HTR-8/SVneo (cell line): ENCODE results near the gene DARS1.
A peak's percentile ranks its signal among the peaks of the same experiment; 100 is the strongest.
"Not testable (repeated sequence)": the region's sequence is repeated elsewhere in the genome, so short reads cannot be mapped to it uniquely, and the experiment has no call there.

ENCODE experiments used
- DNase-seq: peaks from one replicate; pipeline ENCODE4 v3.0.0; 2011; ENCODE audit warnings: low spot score, mixed read lengths; ENCODE audit not compliant: insufficient read length
- FAIRE-seq: peaks from 2 replicates; lab custom pipeline; 2011; peaks lifted over from hg19 to GRCh38; lab: Jason Lieb, UNC

Gene DARS1

DNA sequence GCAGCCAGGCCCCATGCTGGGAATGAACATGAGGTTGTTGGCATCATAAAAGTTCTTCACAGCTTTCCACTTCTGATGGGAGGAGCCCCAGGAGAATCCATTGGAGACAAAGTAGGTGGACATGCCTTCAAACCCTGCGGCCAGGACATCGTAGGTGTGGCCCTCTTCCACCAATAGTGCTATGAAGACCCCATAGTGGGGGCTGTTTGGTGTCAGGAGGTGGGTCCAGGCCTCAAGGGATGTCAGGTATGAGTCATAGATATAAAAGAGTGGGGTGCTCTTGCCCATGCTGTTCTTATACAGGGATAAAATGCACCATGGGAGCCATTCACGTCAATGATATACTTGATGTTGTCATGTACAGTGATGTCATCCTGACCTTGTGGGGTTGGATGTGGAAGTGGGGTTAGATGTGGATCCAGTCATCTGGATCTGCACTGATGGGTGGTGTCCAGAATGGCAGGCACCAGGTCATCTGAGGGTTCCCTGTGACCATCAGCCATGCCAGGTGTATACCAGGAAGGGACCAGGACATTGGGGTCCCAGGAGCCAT lies 87.1 kb downstream of the DARS1 start:
- DNase-seq (no peak), FAIRE-seq (no peak)

DNA sequence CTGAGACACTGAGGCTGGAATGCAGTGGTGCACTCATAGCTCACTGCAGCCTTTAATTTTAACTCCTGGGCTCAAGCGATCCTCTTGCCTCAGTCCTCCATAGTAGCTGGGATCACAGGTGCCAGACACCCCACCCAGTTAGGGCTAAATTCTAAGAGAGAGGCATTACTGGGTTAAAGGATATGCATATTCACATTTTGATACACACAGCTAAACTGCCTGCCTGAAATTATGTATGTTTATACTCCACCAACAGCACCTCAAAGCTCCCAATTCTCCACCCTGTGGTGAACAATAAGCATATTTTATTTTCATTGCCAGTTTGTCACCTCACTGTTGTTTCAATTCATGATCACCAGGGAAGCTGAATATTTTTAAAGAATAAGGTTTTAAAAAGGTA lies 90.5 kb downstream of the DARS1 start:
- FAIRE-seq = no peak
- no peak for DNase-seq

DNA sequence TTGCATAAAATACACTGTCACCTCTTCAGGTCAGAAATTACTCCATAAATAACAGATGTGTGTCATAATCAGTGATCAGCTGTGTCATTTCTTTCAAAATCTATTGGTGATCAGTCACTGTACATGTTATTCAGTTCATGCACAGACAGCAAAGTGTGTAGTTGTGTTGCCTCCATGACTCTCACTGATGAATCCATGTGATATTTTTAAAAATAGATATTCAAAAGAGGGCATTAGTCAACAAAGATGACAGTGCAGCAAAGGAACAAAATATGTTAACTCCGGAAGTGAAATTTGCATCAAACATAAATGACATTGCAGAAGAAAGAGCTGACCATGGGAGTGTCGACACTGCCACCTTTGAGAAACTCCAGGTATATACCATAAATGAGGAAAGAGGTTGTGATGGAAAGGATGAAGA lies 92.0 kb downstream of the DARS1 start:
- DNase-seq = no peak
- FAIRE-seq = no peak

DNA sequence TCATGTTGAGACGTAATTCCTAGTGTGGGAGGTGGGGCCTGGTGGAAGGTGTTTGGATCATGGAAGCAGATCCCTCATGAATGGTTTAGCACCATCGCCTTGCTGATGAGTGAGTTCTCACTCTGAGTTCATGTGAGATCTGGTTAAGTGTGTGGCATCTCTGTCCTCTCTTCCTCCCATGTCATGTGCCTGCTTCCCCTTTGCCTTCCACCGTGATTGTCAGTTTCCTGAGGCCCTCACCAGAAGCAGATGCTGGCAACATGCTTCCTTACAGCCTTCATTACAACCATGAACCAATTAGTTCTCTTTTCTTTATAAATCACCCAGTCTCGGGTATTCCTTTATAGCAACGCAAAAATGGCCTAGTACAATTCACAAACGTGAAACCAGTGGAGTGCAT lies 94.6 kb downstream of the DARS1 start:
- peak; percentile 26 for FAIRE-seq
- DNase-seq = no peak

DNA sequence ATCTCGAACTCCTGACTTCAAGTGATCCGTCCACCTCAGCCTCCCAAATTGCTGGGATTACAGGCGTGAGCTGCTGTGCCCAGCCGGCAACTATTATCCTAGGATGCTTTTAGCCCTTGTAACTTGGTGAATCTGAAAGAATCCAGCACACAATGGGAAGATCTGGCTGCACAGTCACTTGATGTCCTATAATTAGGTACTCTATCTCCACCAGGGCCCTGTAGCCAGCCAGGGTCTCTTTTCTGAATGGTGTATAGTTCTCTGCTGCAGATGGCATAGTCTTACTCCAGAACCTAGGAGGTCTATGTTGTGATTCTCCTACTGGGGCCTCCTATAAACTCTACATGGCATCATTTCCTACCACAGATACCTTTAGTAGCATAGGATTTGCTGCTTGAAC lies 95.3 kb downstream of the DARS1 start:
- DNase-seq = no peak
- FAIRE-seq = no peak

DNA sequence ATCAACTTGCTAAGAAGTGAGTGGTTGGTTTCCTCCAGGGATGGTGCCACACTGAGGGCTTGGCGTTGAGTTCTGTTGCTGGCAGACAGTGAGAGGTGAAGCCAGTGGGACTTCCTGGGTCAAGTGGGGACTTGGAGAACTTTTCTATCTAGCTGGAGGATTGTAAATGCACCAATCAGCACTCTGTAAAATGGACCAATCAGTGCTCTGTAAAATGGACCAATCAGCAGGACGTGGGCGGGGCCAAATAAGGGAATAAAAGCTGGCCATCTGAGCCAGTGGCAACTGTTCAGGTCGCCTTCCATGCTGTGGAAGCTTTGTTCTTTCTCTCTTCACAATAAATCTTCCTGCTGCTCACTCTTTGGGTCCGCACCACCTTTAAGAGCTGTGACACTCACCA lies 96.8 kb downstream of the DARS1 start:
- not testable (repeated sequence) for DNase-seq, FAIRE-seq

DNA sequence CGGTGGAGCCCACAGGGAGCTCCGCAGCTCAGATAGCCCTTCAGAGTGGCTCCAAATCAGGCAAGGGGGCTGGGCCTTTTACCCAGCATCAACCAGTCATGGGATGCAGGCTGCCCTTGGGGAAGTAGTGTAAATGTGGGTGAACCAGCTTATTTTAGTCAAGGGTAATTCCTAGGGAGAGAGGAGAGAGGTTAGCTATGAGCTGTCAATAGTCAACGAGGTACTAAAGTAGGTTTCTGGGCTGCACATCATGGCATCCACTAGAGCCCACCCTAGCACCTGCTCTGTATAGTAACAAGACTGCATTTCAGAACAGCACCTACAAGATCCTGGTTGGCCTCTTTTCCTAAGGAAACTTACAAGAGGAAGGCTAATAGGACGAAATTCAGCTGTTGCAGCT lies 99.7 kb downstream of the DARS1 start:
- DNase-seq (no peak), FAIRE-seq (no peak)

DNA sequence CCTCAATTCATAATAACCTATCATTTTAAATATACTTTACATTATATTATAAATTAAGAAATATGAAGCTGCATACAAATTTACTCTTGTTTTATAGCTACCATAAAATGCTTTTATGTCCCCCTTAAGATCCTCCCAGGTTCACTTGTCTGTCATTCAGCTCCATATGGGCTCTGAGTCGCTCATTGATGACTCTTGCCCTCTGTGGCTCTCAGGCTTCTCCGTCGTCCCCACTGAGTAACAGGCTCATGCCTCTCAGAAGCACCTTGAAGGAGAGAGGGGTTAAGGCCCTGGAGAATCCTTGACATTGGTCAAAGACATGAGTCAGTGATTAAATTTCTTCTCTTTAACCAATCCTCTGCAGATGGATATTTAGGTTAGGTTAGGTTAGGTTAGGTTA lies 103.0 kb downstream of the DARS1 start:
- no peak for FAIRE-seq
- no peak for DNase-seq

DNA sequence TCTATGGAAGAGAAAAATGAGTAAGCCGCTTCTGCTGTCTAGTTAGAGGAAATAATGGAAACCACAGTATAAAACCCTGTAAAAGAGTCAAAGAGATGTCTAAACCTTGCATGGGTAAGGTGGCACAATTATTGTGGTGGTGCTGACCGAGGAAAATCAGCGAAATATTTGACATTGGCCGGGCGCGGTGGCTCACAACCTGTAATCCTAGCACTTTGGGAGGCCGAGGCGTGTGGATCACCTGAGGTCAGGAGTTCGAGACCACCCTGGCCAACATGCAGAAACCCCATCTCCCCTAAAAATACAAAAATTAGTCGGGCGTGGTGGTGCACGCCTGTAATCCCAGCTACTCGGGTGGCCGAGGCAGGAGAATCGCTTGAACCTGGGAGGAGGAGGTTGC lies 108.7 kb downstream of the DARS1 start:
- DNase-seq, FAIRE-seq: not testable (repeated sequence)

DNA sequence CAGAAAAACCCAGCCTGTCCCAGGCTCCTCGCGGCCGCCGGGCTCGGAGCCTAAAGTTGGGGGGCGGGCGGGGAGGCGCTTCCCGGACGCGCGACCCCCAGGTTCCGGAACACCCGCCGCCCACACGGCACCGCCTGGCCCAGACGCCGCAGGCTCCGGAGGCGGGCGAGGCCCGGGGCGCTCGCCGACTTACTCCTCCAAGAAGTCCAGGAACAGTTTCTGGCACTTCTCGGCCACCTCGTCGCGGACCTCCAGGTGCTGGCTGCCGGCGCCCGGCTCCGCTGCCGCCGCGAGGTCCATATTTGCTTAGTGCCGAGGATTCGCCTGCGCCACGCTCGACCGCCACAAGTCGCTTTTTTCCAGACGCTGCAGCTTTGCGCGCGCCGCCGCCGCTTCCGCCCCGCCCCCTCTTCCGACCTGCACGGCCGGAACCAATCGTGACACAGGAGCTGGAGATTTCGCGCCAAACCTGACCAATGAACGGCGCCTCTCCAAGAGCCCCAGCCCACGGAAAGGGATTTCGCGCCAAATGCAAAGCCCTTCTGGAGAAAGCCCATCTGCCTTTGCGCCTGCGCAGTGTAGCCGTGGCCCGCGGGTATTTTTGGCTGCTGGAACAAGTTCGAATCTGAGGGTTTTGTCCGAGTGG lies 109.2 kb downstream of the DARS1 start, which contains the start of gene MCM6:
Gene MCM6, minus strand, starts transcription at position 378 of the 646 bp plus-strand sequence. Its CDS starts 78 bp downstream, at position 300.
- peak; percentile 99 for DNase-seq
- FAIRE-seq = peak; percentile 88

DNA sequence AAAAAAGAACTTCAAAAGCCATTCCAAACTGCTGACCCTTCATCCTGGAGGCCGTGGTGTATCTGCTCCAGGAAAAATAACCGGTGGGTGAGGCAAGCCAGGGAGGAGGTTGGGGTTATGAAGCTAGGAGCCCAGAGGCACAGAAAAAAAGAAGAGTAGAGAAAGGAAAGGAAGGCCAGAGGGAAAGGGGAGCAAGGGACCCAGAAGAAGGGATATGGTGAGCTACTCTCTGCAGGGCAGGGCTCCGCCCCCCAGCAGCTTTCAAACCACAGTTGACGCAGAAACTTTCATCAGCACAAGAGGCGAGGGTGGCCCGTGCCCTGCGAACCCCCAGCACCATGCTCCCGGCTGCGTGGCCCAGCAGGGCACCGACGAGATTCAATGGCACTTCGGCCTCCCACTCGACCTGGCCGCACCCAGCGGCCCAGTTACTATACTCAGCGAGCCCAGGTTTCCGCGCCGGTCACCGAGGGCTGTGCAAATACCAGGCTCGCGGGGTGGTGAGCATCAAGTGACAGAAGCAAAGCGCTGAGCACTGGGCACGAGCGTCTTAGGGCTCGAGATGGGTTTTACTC lies 109.8 kb downstream of the DARS1 start:
- FAIRE-seq (no peak), DNase-seq (peak; percentile 56)

DNA sequence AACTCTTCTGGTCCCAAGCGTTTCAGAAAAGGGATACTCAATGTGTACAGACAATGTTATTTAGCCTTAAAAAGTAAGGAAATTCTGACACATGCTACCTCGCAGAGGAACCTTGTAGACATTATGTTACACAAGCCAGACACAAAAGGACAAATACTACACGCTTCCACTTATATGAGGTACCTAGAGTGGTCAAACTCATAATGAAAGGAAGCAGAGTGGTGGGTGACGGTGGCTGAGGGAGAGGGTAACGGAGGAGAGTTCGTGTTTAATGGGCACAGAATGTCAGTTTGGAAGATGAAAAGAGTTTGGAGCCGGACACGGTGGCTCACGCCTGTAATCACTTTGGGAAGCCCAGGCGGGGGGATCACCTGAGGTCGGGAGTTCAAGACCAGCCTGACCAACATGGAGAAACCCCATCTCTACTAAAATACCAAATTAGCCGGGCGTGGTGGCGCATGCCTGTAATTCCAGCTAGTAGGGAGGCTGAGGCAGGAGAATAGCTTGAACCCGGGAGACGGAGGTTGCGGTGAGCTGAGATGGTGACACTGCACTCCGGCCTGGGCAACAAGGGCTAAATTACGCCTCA lies 110.6 kb downstream of the DARS1 start:
- DNase-seq (no peak), FAIRE-seq (no peak)

DNA sequence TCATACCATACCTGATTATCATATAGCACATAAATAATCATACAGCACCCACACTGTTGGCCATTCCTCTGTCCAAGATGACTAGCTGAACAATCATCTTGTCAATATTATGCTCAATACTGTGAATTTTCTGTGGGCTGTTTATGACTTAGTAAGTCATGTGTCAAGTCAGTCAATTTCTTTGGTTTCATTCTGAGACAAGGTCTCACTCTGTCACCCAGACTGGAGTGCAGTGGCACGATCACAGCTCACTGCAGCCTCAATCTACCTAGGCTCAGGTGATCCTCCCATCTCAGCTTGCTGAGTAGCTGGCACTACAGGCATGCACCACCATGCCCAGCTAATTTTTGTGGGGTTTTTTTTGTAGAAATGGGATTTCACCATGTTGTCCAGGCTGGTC lies 114.9 kb downstream of the DARS1 start:
- no peak for DNase-seq
- FAIRE-seq = no peak

DNA sequence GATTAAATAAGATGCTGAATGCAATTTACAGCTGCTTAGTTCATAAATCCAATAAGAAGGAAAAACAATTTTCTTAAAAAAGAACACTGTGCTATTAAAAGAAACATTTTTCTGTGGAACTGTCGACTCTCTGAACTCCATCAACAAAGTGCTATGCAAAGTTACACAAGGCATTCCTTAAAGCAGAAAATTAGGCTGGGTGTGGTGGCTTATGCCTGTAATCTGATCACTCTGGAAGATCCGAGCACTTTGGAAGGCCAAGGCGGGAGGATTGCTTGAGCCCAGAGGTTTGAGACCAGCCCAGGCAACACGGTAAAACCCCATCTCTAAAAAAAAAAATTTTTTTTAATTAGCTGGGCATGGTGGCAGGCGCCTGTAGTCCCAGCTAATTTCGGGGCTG lies 122.2 kb downstream of the DARS1 start:
- no peak for DNase-seq
- FAIRE-seq = no peak

DNA sequence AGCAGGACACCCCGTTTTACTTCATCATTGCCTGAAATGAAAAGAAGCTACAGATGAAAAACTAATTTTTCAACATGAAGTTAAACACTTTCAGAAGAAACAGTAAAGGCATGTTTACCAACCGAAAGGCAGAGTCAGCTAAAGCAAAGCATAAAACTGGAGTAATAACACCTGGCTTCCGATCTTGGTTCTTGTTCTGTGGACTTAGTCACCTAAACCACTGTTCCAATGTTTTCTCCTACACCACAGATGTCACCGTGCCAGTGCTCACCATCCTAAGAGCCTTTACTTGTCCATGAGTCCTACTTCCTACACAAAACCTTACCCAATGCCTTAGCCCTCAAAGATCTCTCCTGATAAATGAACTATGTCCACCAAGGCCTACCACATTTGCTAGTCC lies 122.7 kb downstream of the DARS1 start:
- no peak for DNase-seq
- no peak for FAIRE-seq
